Kidney epithelial cell (primary cell): ENCODE results near the gene ZDHHC24. TPM values are rescaled to one million over a fixed set of nuclear protein-coding genes. Genes with fewer than 3 reads are reported as not detected.

Experiments
- DNase-seq: peaks from one replicate; pipeline ENCODE4 v3.0.0-alpha.2; 2010; ENCODE audit warnings: low read depth
- H3K27me3 ChIP-seq: 2 replicates; pipeline ENCODE4 v1.6.0; 2011; ENCODE audit warnings: low read length; ENCODE audit not compliant: control insufficient read depth, insufficient read depth
- H3K36me3 ChIP-seq: 2 replicates; pipeline ENCODE4 v1.5.1; 2011; ENCODE audit warnings: low read length; ENCODE audit not compliant: control insufficient read depth, insufficient read depth
- H3K4me3 ChIP-seq: 2 replicates; pipeline ENCODE4 v1.5.1; 2011; ENCODE audit warnings: low read depth, mild to moderate bottlenecking, control low read depth, low read length
- total RNA-seq: library from RNA; depleted of rRNA; stranded (reverse); fragments of >200 nt; gene quantifications from 2 replicates; pipeline ENCODE4 v1.2.3, GENCODE V29; 2015
- TF ChIP-seq, protein P1 (sequence below): IDR thresholded peaks from 2 replicates; pipeline ENCODE4 v1.5.1; 2011; ENCODE audit warnings: mild to moderate bottlenecking, moderate library complexity, low read length, control low read depth, inconsistent platforms; ENCODE audit not compliant: insufficient read depth, poor library complexity, severe bottlenecking

Gene ZDHHC24
- total RNA-seq, 1 donor from 2014 or later: 22.0 TPM

DNA sequence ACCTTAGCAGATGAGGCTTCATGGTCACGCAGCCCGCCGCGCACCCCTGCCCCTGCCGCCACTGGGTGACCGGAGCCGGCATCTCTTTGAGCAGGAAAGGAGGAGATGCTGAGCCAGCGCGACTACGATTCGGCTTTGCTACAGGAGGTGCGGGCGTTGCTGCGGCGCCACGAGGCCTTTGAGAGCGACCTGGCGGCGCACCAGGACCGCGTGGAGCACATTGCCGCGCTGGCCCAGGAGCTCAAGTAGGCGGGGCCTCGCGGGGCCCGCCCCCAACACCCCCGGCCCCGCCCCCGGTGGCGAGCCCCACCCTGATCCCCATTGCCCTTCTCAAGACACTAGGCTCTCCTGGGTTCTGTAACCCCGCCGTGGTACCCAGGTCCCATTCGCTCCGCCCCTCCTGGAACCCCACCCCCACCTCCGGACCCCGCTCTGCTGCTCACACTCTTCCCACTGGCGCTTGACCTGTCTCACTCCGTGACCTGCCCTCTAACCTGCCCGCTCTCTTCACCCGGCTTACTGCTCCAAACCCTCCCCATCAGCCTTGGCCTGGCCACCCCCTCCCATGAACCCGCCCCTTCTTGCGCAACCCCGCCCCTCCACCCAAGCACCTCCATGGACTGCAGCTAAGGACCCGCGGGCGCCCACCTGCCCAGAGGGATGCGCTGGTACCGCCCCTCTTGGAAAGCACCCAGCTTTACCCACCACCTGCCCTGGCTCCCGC, 13.5 kb upstream of the ZDHHC24 start:
- DNase-seq: no peak
- TF ChIP-seq, protein P1, sequence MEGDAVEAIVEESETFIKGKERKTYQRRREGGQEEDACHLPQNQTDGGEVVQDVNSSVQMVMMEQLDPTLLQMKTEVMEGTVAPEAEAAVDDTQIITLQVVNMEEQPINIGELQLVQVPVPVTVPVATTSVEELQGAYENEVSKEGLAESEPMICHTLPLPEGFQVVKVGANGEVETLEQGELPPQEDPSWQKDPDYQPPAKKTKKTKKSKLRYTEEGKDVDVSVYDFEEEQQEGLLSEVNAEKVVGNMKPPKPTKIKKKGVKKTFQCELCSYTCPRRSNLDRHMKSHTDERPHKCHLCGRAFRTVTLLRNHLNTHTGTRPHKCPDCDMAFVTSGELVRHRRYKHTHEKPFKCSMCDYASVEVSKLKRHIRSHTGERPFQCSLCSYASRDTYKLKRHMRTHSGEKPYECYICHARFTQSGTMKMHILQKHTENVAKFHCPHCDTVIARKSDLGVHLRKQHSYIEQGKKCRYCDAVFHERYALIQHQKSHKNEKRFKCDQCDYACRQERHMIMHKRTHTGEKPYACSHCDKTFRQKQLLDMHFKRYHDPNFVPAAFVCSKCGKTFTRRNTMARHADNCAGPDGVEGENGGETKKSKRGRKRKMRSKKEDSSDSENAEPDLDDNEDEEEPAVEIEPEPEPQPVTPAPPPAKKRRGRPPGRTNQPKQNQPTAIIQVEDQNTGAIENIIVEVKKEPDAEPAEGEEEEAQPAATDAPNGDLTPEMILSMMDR: no peak
- Histone ChIP-seq H3K36me3 (no peaks in the 10 kb centered on the region), H3K27me3 (peaks cover 38% of the 10 kb centered on the region), H3K4me3 (no peak overlapping the region)

DNA sequence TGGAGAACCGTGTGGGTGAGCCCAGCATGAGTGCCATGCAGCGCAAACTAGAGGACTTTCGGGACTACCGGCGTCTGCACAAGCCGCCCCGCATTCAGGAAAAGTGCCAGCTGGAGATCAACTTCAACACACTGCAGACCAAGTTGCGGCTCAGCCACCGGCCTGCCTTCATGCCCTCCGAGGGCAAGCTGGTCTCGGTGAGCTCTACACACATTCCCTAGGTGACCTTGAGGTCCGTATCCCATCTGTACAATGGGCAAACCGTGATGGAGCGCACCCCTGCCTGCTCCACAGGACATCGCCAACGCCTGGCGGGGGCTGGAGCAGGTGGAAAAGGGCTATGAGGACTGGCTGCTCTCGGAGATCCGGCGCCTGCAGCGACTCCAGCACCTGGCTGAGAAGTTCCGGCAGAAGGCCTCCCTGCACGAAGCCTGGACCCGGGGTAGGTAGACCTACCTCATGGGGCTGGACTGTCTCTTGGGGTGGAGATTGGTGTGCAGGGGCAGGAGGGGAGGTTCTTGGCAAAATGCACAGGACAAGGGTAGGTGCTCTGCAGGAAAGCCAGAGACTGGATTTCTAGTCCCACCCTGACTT, 12.0 kb upstream of the ZDHHC24 start:
- TF ChIP-seq, protein P1: no peak
- H3K27me3 ChIP-seq: peaks cover 38% of the 10 kb centered on the region
- no peaks in the 10 kb centered on the region for H3K36me3 ChIP-seq
- DNase-seq: no peak
- no peak overlapping the region for H3K4me3 ChIP-seq

DNA sequence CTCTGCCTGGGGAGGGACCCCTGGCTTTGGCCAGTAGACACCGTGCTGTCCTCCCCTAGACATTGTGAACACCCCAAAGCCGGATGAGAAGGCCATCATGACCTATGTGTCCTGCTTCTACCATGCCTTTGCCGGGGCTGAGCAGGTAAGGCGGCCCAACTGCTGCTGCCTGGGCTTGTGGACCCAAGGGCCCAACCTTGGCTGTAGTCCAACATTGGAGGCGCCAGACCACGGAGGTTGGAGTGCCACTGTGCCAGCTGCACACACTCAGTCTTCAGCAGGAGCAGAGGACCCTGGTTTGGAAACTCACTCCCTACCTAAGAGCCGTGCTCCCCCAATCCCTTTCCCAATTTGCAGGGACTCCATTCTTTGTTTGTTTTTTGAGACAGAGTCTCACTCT, 10.2 kb upstream of the ZDHHC24 start:
- peaks cover 38% of the 10 kb centered on the region for H3K27me3 ChIP-seq
- H3K36me3 ChIP-seq: no peaks in the 10 kb centered on the region
- no peak overlapping the region for H3K4me3 ChIP-seq
- no peak for DNase-seq
- TF ChIP-seq, protein P1: no peak

DNA sequence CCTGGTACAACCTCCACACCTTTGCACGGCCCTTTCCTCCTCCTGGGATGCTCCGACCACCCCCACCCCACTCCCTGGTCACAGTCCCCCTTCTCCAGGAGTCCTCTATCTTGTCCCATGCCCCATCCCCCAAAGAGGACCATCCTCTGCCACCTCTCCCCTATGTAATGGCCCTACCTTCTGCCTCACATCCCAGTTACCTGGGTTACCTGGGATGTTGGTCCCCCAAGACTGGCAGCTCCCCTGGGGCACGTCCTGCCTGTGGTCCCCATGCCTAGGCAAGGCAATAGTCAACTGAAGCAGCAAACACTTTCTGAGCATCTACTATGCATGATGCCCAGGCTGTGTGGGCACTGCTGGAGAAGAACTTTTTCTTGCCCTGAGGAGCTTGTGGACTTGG, 9.6 kb upstream of the ZDHHC24 start:
- no peak overlapping the region for H3K4me3 ChIP-seq
- peaks cover 37% of the 10 kb centered on the region for H3K27me3 ChIP-seq
- no peak for DNase-seq
- H3K36me3 ChIP-seq: no peaks in the 10 kb centered on the region
- TF ChIP-seq, protein P1: no peak

DNA sequence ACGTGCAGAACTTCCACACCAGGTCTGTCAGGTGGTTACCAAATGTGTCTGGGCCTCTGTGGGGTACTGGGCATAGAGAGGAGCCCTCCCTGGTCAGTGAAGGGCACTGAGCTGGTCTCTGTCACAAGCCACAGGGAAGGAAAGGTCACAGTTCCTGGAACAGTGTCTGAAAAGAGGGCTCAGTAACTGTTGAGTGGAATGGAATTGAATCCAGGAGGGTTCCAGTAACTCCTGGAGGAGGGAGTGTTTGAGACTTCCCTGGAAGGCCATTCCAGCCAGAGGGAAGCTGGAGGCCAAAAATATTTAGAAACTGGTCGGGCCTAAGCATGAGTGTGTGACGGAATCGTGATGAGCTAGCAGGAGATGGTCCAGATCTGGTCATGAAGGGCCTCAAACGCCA, 8.8 kb upstream of the ZDHHC24 start:
- no peak overlapping the region for H3K4me3 ChIP-seq
- TF ChIP-seq, protein P1: no peak
- H3K27me3 ChIP-seq: peaks cover 33% of the 10 kb centered on the region
- DNase-seq: no peak
- no peaks in the 10 kb centered on the region for H3K36me3 ChIP-seq
